ENCODE results near the gene LYL1.

- TF ChIP-seq, protein P1, sequence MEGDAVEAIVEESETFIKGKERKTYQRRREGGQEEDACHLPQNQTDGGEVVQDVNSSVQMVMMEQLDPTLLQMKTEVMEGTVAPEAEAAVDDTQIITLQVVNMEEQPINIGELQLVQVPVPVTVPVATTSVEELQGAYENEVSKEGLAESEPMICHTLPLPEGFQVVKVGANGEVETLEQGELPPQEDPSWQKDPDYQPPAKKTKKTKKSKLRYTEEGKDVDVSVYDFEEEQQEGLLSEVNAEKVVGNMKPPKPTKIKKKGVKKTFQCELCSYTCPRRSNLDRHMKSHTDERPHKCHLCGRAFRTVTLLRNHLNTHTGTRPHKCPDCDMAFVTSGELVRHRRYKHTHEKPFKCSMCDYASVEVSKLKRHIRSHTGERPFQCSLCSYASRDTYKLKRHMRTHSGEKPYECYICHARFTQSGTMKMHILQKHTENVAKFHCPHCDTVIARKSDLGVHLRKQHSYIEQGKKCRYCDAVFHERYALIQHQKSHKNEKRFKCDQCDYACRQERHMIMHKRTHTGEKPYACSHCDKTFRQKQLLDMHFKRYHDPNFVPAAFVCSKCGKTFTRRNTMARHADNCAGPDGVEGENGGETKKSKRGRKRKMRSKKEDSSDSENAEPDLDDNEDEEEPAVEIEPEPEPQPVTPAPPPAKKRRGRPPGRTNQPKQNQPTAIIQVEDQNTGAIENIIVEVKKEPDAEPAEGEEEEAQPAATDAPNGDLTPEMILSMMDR (IDR thresholded peaks at IDR 0.05; ENCODE audit: insufficient read depth, low read length) = no peak
- TF ChIP-seq POLR2AphosphoS5 (IDR thresholded peaks at IDR 0.05; ENCODE audit: low read depth) (no peak), GABPA (IDR thresholded peaks at IDR 0.05; ENCODE audit: low read depth) (no peak)
- TF ChIP-seq, protein P2, sequence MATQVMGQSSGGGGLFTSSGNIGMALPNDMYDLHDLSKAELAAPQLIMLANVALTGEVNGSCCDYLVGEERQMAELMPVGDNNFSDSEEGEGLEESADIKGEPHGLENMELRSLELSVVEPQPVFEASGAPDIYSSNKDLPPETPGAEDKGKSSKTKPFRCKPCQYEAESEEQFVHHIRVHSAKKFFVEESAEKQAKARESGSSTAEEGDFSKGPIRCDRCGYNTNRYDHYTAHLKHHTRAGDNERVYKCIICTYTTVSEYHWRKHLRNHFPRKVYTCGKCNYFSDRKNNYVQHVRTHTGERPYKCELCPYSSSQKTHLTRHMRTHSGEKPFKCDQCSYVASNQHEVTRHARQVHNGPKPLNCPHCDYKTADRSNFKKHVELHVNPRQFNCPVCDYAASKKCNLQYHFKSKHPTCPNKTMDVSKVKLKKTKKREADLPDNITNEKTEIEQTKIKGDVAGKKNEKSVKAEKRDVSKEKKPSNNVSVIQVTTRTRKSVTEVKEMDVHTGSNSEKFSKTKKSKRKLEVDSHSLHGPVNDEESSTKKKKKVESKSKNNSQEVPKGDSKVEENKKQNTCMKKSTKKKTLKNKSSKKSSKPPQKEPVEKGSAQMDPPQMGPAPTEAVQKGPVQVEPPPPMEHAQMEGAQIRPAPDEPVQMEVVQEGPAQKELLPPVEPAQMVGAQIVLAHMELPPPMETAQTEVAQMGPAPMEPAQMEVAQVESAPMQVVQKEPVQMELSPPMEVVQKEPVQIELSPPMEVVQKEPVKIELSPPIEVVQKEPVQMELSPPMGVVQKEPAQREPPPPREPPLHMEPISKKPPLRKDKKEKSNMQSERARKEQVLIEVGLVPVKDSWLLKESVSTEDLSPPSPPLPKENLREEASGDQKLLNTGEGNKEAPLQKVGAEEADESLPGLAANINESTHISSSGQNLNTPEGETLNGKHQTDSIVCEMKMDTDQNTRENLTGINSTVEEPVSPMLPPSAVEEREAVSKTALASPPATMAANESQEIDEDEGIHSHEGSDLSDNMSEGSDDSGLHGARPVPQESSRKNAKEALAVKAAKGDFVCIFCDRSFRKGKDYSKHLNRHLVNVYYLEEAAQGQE (IDR thresholded peaks at IDR 0.05; ENCODE audit: insufficient replicate concordance, low read depth) = no peak
Measured at GRCh38 chr19:13056052-13056660, 46.5 kb downstream of the LYL1 start.

All from HL-60 (cell line).